HG03097 (cell line): ENCODE results near the gene ZNF276.
A peak's percentile ranks its signal among the peaks of the same experiment; 100 is the strongest.
"Not testable (repeated sequence)": the region's sequence is repeated elsewhere in the genome, so short reads cannot be mapped to it uniquely, and the experiment has no call there.

Source experiments
- ATAC-seq: cut with Tn5 transposase; IDR thresholded peaks from one replicate; pipeline ENCODE4 v1.9.1; 2021; ENCODE audit not compliant: unreplicated experiment, low FRiP score

ZNF276 gene

GRCh38 chr16:89720813-89721545, at the start of gene ZNF276, which contains the start of gene VPS9D1:
Gene ZNF276, plus strand, starts transcription at chr16:89721537. Its CDS starts 104 bp downstream, at chr16:89721641.
Gene VPS9D1, minus strand, starts transcription at chr16:89720898. Its CDS starts 37 bp downstream, at chr16:89720861.
- peak; percentile 51 for ATAC-seq

- not testable (repeated sequence) for ATAC-seq
Measured at GRCh38 chr16:89671565-89671964, 49.8 kb upstream of the ZNF276 start.

- no peak for ATAC-seq
Measured at GRCh38 chr16:89672177-89672941, 49.0 kb upstream of the ZNF276 start.

GRCh38 chr16:89678258-89678657, 43.1 kb upstream of the ZNF276 start:
- ATAC-seq, result no peak

GRCh38 chr16:89685916-89686315, 35.4 kb upstream of the ZNF276 start:
- no peak for ATAC-seq

GRCh38 chr16:89686520-89687091, 34.7 kb upstream of the ZNF276 start, which contains the start of gene CDK10:
Gene CDK10, plus strand, starts transcription at chr16:89686689. Its CDS starts 22 bp downstream, at chr16:89686711.
- peak; percentile 68 for ATAC-seq

GRCh38 chr16:89687092-89687940, 34.0 kb upstream of the ZNF276 start:
- peak; percentile 36 for ATAC-seq

- no peak for ATAC-seq
Measured at GRCh38 chr16:89688395-89688794, 32.9 kb upstream of the ZNF276 start.

- ATAC-seq, result no peak
Measured at GRCh38 chr16:89689142-89689541, 32.2 kb upstream of the ZNF276 start.

GRCh38 chr16:89689621-89690020, 31.7 kb upstream of the ZNF276 start:
- ATAC-seq, result not testable (repeated sequence)

- ATAC-seq, result no peak
Measured at GRCh38 chr16:89690392-89690901, 30.9 kb upstream of the ZNF276 start.

GRCh38 chr16:89691231-89691985, 29.9 kb upstream of the ZNF276 start:
- ATAC-seq, result no peak

- no peak for ATAC-seq
Measured at GRCh38 chr16:89691986-89692569, 29.3 kb upstream of the ZNF276 start.

GRCh38 chr16:89693289-89693731, 28.0 kb upstream of the ZNF276 start:
- ATAC-seq, result no peak

GRCh38 chr16:89693931-89694783, 27.2 kb upstream of the ZNF276 start:
- ATAC-seq, result no peak

- not testable (repeated sequence) for ATAC-seq
Measured at GRCh38 chr16:89694784-89695085, 26.6 kb upstream of the ZNF276 start.

GRCh38 chr16:89695086-89695874, 26.1 kb upstream of the ZNF276 start:
- no peak for ATAC-seq
